SK-N-SH treated with all-trans-retinoic acid at 6 μM for 48 hours (cell line): Measurements from ENCODE around the gene PRKCB.

Experiments used
- CSRNP3 ChIP-seq: fragments of 250-450 bp; sonication (Bioruptor Pico); IDR thresholded peaks from 2 replicates; pipeline ENCODE4 v1.5.1; 2021; ENCODE audit warnings: mild to moderate bottlenecking, moderate library complexity
- ESRRG ChIP-seq: fragments of 250-450 bp; sonication (Bioruptor Pico); IDR thresholded peaks from 2 replicates; pipeline ENCODE4 v1.6.1; 2021; ENCODE audit warnings: mild to moderate bottlenecking
- GLIS3 ChIP-seq: fragments of 250-450 bp; sonication (Bioruptor Pico); IDR thresholded peaks from 2 replicates; pipeline ENCODE4 v1.5.0; 2020; ENCODE audit warnings: mild to moderate bottlenecking, moderate library complexity
- ISL1 ChIP-seq: fragments of 250-450 bp; sonication (Bioruptor Pico); IDR thresholded peaks from 2 replicates; pipeline ENCODE4 v2.1.2; 2022; ENCODE audit warnings: mild to moderate bottlenecking, moderate library complexity
- PPARA ChIP-seq: fragments of 250-450 bp; sonication (Bioruptor Pico); IDR thresholded peaks from 2 replicates; pipeline ENCODE4 v1.5.0; 2020; ENCODE audit warnings: mild to moderate bottlenecking, borderline replicate concordance
- TF ChIP-seq, protein P1 (sequence below): fragments of 250-450 bp; sonication (Bioruptor Pico); IDR thresholded peaks from 2 replicates; pipeline ENCODE4 v1.8.0; 2020; ENCODE audit warnings: mild to moderate bottlenecking, moderate library complexity, borderline replicate concordance

DNA sequence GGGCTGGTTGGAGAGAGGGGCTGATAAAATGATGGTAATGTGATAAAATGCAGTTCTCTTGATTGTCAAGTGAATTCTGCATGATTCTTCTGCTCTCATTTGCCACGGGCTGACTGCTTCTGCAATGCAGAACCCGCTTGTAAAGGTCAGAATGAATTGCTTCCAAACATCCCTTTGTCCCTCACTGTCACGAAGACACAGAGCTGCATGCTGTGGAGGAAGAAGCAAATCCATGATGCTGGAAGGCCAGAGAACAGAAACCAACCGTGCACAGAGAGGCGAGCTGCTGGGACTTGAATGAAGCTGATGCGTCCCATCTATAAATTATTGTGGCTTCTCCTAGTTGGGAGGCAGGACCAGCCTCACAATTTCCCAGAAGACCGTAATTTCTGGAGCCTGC is 171.6 kb downstream of the PRKCB start:
- no peak for TF ChIP-seq CSRNP3
- no peak for TF ChIP-seq PPARA
- no peak for TF ChIP-seq ESRRG (CRISPR knock-in tag)
- TF ChIP-seq, protein P1, sequence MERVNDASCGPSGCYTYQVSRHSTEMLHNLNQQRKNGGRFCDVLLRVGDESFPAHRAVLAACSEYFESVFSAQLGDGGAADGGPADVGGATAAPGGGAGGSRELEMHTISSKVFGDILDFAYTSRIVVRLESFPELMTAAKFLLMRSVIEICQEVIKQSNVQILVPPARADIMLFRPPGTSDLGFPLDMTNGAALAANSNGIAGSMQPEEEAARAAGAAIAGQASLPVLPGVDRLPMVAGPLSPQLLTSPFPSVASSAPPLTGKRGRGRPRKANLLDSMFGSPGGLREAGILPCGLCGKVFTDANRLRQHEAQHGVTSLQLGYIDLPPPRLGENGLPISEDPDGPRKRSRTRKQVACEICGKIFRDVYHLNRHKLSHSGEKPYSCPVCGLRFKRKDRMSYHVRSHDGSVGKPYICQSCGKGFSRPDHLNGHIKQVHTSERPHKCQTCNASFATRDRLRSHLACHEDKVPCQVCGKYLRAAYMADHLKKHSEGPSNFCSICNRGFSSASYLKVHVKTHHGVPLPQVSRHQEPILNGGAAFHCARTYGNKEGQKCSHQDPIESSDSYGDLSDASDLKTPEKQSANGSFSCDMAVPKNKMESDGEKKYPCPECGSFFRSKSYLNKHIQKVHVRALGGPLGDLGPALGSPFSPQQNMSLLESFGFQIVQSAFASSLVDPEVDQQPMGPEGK (CRISPR knock-in tag) = no peak
- TF ChIP-seq GLIS3 = no peak
- TF ChIP-seq ISL1 (CRISPR knock-in tag) = no peak
